ENCODE data around the gene SLC29A3.
A peak's percentile ranks its signal among the peaks of the same experiment; 100 is the strongest.

DNA sequence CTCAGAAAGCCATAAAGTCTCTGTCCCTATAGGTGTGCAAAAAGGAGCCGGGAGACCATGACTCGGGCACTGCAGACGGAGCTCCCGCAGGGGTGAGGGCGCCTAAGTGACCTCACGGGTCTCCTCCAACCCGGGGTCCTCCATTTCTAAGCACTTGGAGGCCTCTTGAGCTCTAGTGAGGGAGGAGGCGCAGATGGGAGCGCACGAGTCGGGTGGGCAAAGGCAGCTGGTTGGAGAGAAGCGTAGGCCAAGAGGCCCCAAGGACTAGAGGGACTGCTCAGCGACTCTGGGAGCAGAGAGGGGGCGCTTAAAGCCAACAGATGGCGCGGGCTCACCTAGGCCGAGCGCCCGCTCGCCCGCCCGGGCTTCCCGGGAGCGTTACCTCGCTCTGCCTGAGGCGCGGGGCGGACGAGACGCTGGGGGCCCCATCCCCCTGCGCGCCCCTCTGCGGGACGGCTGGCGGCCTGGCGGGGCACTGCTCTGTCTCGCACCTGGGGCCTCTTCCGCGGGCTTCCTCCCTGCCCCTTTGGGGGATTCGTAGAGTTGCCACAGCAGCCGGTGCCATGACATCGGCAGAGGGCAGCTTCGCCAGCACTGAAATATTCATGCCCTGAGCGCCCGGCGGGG is 77.1 kb downstream of the SLC29A3 start:
- TF ChIP-seq, protein P1, sequence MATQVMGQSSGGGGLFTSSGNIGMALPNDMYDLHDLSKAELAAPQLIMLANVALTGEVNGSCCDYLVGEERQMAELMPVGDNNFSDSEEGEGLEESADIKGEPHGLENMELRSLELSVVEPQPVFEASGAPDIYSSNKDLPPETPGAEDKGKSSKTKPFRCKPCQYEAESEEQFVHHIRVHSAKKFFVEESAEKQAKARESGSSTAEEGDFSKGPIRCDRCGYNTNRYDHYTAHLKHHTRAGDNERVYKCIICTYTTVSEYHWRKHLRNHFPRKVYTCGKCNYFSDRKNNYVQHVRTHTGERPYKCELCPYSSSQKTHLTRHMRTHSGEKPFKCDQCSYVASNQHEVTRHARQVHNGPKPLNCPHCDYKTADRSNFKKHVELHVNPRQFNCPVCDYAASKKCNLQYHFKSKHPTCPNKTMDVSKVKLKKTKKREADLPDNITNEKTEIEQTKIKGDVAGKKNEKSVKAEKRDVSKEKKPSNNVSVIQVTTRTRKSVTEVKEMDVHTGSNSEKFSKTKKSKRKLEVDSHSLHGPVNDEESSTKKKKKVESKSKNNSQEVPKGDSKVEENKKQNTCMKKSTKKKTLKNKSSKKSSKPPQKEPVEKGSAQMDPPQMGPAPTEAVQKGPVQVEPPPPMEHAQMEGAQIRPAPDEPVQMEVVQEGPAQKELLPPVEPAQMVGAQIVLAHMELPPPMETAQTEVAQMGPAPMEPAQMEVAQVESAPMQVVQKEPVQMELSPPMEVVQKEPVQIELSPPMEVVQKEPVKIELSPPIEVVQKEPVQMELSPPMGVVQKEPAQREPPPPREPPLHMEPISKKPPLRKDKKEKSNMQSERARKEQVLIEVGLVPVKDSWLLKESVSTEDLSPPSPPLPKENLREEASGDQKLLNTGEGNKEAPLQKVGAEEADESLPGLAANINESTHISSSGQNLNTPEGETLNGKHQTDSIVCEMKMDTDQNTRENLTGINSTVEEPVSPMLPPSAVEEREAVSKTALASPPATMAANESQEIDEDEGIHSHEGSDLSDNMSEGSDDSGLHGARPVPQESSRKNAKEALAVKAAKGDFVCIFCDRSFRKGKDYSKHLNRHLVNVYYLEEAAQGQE (IDR thresholded peaks at IDR 0.05; ENCODE audit: low read depth), result no peak
- TF ChIP-seq EP300 (IDR thresholded peaks at IDR 0.05; ENCODE audit: borderline replicate concordance), result no peak
- no peak for TF ChIP-seq MAX (IDR thresholded peaks at IDR 0.05)
- TF ChIP-seq TEAD4 (IDR thresholded peaks at IDR 0.05), result no peak
- TF ChIP-seq, protein P2, sequence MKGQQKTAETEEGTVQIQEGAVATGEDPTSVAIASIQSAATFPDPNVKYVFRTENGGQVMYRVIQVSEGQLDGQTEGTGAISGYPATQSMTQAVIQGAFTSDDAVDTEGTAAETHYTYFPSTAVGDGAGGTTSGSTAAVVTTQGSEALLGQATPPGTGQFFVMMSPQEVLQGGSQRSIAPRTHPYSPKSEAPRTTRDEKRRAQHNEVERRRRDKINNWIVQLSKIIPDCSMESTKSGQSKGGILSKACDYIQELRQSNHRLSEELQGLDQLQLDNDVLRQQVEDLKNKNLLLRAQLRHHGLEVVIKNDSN (IDR thresholded peaks at IDR 0.05), result no peak
- no peak for TF ChIP-seq ZBTB7A (IDR thresholded peaks at IDR 0.05; ENCODE audit: low read depth)
- no peak for TF ChIP-seq TCF12 (IDR thresholded peaks at IDR 0.05; ENCODE audit: low read depth)
- TF ChIP-seq EGR1 (IDR thresholded peaks at IDR 0.05), result no peak
- TF ChIP-seq YY1 (IDR thresholded peaks at IDR 0.05; ENCODE audit: low read depth), result no peak
- no peak for TF ChIP-seq CEBPB (IDR thresholded peaks at IDR 0.05)
- TF ChIP-seq RAD21 (IDR thresholded peaks at IDR 0.05; ENCODE audit: low read depth), result peak; percentile 26; the same call in 1 of the 2 replicates

Data from Ishikawa (cell line).